ENCODE data around the gene RUBCN.

- TF ChIP-seq EZH2 (IDR thresholded peaks at IDR 0.05; ENCODE audit: borderline replicate concordance, low read depth, low read length, severe bottlenecking): no peak
- TF ChIP-seq, protein P1, sequence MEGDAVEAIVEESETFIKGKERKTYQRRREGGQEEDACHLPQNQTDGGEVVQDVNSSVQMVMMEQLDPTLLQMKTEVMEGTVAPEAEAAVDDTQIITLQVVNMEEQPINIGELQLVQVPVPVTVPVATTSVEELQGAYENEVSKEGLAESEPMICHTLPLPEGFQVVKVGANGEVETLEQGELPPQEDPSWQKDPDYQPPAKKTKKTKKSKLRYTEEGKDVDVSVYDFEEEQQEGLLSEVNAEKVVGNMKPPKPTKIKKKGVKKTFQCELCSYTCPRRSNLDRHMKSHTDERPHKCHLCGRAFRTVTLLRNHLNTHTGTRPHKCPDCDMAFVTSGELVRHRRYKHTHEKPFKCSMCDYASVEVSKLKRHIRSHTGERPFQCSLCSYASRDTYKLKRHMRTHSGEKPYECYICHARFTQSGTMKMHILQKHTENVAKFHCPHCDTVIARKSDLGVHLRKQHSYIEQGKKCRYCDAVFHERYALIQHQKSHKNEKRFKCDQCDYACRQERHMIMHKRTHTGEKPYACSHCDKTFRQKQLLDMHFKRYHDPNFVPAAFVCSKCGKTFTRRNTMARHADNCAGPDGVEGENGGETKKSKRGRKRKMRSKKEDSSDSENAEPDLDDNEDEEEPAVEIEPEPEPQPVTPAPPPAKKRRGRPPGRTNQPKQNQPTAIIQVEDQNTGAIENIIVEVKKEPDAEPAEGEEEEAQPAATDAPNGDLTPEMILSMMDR (IDR thresholded peaks at IDR 0.05; ENCODE audit: borderline replicate concordance, extremely low read depth, low read length, poor library complexity, severe bottlenecking): no peak
Measured at GRCh38 chr3:197720694-197721093, 16.0 kb downstream of the RUBCN start.

All from DND-41 (cell line).